Right renal pelvis (tissue), 4 donors: ENCODE results near the gene BRINP2. TPM values are rescaled to one million over a fixed set of nuclear protein-coding genes. Genes with fewer than 3 reads are reported as not detected.

Experiments used
- DNase-seq, 4 donors: peaks; one replicate each; pipeline ENCODE4 v3.0.0-alpha.2; 2013; ENCODE audit warnings: low read depth in 4 of 4, low spot score in 3 of 4, missing footprints in 1 of 4
- polyA plus RNA-seq, 4 donors: library from polyadenylated mRNA; unstranded; fragments of 120-200 nt; gene quantifications; one replicate each; pipeline ENCODE4 v1.2.1, GENCODE V29; 2013; ENCODE audit not compliant: insufficient read length in 4 of 4

BRINP2 gene
- polyA plus RNA-seq, 4 donors: 0.07 to 0.44 (median 0.33) TPM

GRCh38 chr1:177163844-177164379 lies 6.8 kb upstream of the BRINP2 start:
- no peak for DNase-seq

- DNase-seq: no peak
These were observed 6.2 kb upstream of the BRINP2 start, which contains the start of gene ASTN1 for GRCh38 chr1:177164380-177165068. ASTN1 (minus strand) TSS chr1:177164712; CDS start chr1:177164676, 36 bp downstream.

DNA sequence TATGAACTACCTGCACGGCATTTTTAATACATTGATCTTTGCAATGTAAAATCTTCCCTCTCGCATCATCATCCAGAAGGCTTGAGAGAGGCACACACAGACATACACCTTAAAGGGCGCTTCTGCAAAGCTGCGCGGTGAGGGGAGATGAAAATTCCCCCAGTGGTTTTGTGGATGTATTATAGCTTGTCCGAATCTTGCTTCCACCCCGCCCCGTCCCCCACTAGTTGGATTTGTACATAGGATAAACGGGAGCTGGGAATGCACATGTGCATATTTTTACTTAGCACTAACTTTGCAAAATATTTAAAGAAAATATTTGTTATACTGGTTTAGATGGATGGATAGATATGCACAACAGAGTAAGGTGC lies 5.7 kb upstream of the BRINP2 start:
- DNase-seq: no peak

- no peak for DNase-seq
These were observed 872 bp downstream of the BRINP2 start for GRCh38 chr1:177171536-177172123.

- no peak for DNase-seq
These were observed 1.5 kb downstream of the BRINP2 start for GRCh38 chr1:177172272-177172671.

GRCh38 chr1:177172866-177173265 lies 2.1 kb downstream of the BRINP2 start:
- no peak for DNase-seq

DNA sequence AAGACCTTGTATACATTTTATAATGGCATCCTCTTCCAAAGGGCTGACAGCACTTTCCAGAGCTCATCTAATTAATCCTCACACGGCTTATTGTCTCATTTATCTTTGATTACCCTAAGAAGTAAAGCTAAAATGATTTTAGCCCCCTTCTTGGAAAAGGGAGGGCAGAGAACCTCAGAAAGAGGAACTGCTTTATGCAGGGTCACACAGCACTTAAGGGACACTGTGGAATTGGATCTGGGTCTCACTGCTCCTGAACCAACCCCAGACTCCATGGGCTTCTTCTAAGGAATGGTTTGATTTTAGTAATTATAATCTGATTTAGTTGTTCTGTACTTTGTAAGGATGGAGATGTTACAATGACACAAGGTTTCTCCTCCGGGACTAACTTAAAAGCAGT lies 3.2 kb downstream of the BRINP2 start:
- DNase-seq: no peak

GRCh38 chr1:177174921-177175634 lies 4.3 kb downstream of the BRINP2 start:
- DNase-seq: no peak

- DNase-seq: no peak
These were observed 10.5 kb downstream of the BRINP2 start for GRCh38 chr1:177181280-177181630.

- peak in 1 of 4 donors; percentile 42 for DNase-seq
These were observed 11.0 kb downstream of the BRINP2 start for GRCh38 chr1:177181631-177182291.

GRCh38 chr1:177183836-177184235 lies 13.1 kb downstream of the BRINP2 start:
- no peak for DNase-seq

DNA sequence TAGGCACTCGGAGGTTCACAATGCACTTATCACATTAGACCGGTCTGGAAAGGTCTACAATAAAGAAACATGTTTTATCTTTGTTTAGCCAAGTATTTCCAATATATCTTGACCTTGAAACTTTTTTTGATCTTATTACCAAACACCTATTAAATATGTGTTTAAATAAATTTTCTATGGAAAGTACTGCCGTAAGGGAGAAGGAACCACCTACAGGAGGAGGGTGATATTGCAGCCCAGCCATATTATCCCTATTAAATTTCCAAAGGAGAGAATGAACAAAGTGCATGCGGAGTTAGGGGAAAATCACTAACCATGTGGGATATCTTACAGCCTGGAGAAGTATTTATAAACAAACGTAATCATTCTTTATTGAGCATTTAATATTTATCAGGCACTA lies 14.5 kb downstream of the BRINP2 start:
- DNase-seq: no peak

GRCh38 chr1:177186639-177187038 lies 15.9 kb downstream of the BRINP2 start:
- DNase-seq: no peak

GRCh38 chr1:177190308-177190970 lies 19.7 kb downstream of the BRINP2 start:
- DNase-seq: no peak

- no peak for DNase-seq
These were observed 27.5 kb downstream of the BRINP2 start for GRCh38 chr1:177198243-177198642.

GRCh38 chr1:177200290-177200689 lies 29.5 kb downstream of the BRINP2 start:
- DNase-seq: no peak

- no peak for DNase-seq
These were observed 36.1 kb downstream of the BRINP2 start for GRCh38 chr1:177206831-177207355.

- no peak for DNase-seq
These were observed 38.2 kb downstream of the BRINP2 start for GRCh38 chr1:177208920-177209319.

DNA sequence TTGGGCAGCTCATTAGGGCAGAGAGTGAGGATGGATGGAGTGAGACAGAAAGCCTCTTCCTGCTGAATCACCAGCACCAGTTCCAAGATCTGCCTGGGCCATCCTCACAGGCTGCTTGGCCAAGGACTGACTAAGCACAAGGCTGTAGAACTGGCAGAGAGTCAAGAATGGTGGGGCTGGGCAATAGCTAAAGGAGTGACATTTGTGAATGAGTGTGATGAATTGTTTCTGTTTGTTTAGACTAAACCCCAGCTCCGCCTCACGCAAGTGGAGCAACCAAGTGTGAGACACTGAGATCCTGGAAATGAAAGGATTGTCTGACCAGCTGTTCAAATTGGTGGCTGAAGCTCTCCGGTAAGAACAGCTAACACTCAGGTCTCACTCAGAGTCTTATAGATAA lies 38.6 kb downstream of the BRINP2 start:
- peak in 1 of 4 donors; percentile 14 for DNase-seq

DNA sequence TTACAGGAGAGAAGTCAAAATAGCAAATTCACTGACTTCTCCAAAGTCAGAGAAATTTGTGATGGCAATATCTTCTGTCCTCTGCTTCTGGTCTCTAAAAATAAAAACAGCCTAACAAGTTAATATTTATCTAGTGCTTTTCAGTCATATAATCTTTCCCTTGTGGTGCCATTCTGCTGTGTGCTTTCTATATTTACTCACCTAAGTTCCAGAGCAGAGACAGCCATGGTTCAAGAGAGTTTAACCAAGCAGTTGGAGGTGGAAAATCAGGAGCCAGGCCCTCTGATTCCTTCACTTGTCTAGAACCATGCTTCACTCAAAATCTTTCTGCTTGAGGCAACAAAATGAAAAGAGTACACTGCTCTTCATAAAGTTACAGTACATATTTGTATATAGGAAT lies 39.3 kb downstream of the BRINP2 start:
- no peak for DNase-seq
